ENCODE results near the gene DPEP2.
"Not testable (repeated sequence)": the region's sequence is repeated elsewhere in the genome, so short reads cannot be mapped to it uniquely, and the experiment has no call there.

Gene DPEP2

GRCh38 chr16:67942200-67942509 lies 57.1 kb downstream of the DPEP2 start:
- no peak overlapping the region for H3K4me3 ChIP-seq (ENCODE audit: extremely low read depth, insufficient read depth, low read length, poor library complexity, severe bottlenecking)
- no peak overlapping the region for H3K27ac ChIP-seq (ENCODE audit: low read depth, low read length, severe bottlenecking)
- H3K4me1 ChIP-seq (ENCODE audit: control insufficient read depth, insufficient read depth, low read length, poor library complexity, severe bottlenecking) = no peaks in the 10 kb centered on the region
- H3K9me3 ChIP-seq (ENCODE audit: control insufficient read depth, low read length) = no peaks in the 10 kb centered on the region
- 84 to 88% methylated on average over 6 of the region's 6 CpGs for WGBS, 2 experiments (ENCODE audit: insufficient coverage in 2 of 2)
- peaks cover 76% of the 10 kb centered on the region for H3K36me3 ChIP-seq (ENCODE audit: control insufficient read depth, insufficient read depth, low read length)

GRCh38 chr16:67941469-67942199 lies 57.6 kb downstream of the DPEP2 start:
- Histone ChIP-seq H3K4me1 (ENCODE audit: control insufficient read depth, insufficient read depth, low read length, poor library complexity, severe bottlenecking) (no peaks in the 10 kb centered on the region), H3K27ac (ENCODE audit: low read depth, low read length, severe bottlenecking) (no peak overlapping the region), H3K4me3 (ENCODE audit: extremely low read depth, insufficient read depth, low read length, poor library complexity, severe bottlenecking) (no peak overlapping the region), H3K36me3 (ENCODE audit: control insufficient read depth, insufficient read depth, low read length) (peaks cover 71% of the 10 kb centered on the region), H3K9me3 (ENCODE audit: control insufficient read depth, low read length) (no peaks in the 10 kb centered on the region)
- WGBS, 2 experiments (ENCODE audit: insufficient coverage in 2 of 2) = 88 to 93% methylated on average over 4 to 8 of the region's 9 CpGs

GRCh38 chr16:67940446-67941089 lies 58.7 kb downstream of the DPEP2 start:
- Histone ChIP-seq H3K4me1 (ENCODE audit: control insufficient read depth, insufficient read depth, low read length, poor library complexity, severe bottlenecking) (no peaks in the 10 kb centered on the region), H3K36me3 (ENCODE audit: control insufficient read depth, insufficient read depth, low read length) (peaks cover 61% of the 10 kb centered on the region), H3K27ac (ENCODE audit: low read depth, low read length, severe bottlenecking) (no peak overlapping the region), H3K9me3 (ENCODE audit: control insufficient read depth, low read length) (no peaks in the 10 kb centered on the region), H3K4me3 (ENCODE audit: extremely low read depth, insufficient read depth, low read length, poor library complexity, severe bottlenecking) (no peak overlapping the region)
- 83 to 88% methylated on average over 4 to 5 of the region's 5 CpGs for WGBS, 2 experiments (ENCODE audit: insufficient coverage in 2 of 2)

- Histone ChIP-seq H3K27ac (ENCODE audit: low read depth, low read length, severe bottlenecking) (no peak overlapping the region), H3K9me3 (ENCODE audit: control insufficient read depth, low read length) (no peaks in the 10 kb centered on the region), H3K4me1 (ENCODE audit: control insufficient read depth, insufficient read depth, low read length, poor library complexity, severe bottlenecking) (peaks cover under 1% of the 10 kb centered on the region), H3K36me3 (ENCODE audit: control insufficient read depth, insufficient read depth, low read length) (peaks cover 53% of the 10 kb centered on the region), H3K4me3 (ENCODE audit: extremely low read depth, insufficient read depth, low read length, poor library complexity, severe bottlenecking) (no peak overlapping the region)
- 95 to 98% methylated on average over 29 to 32 of the region's 33 CpGs for WGBS, 2 experiments (ENCODE audit: insufficient coverage in 2 of 2)
These were observed 59.5 kb downstream of the DPEP2 start for GRCh38 chr16:67939507-67940445.

- not testable (repeated sequence) for H3K27ac ChIP-seq (ENCODE audit: low read depth, low read length, severe bottlenecking); H3K9me3 ChIP-seq (ENCODE audit: control insufficient read depth, low read length); H3K4me1 ChIP-seq (ENCODE audit: control insufficient read depth, insufficient read depth, low read length, poor library complexity, severe bottlenecking); H3K4me3 ChIP-seq (ENCODE audit: extremely low read depth, insufficient read depth, low read length, poor library complexity, severe bottlenecking)
- WGBS, 2 experiments (ENCODE audit: insufficient coverage in 2 of 2) = 100% methylated on average over 1 to 2 of the region's 5 CpGs
- peaks cover 32% of the 10 kb centered on the region for H3K36me3 ChIP-seq (ENCODE audit: control insufficient read depth, insufficient read depth, low read length)
These were observed 61.6 kb downstream of the DPEP2 start for GRCh38 chr16:67937713-67938112.

Data from mesodermal cell (in vitro differentiated cells).